Measurements from ENCODE around the gene KRTCAP3. TPM values are rescaled to one million over a fixed set of nuclear protein-coding genes. Genes with fewer than 3 reads are reported as not detected.
A peak's percentile ranks its signal among the peaks of the same experiment; 100 is the strongest.

The KRTCAP3 gene
- 62.9 and 91.7 TPM in 2 replicates for total RNA-seq (2021)
- percentile 72 among the genes with signal in this experiment for Bru-seq, nascent RNA
- percentile 74 among the genes with signal in this experiment for BruChase-seq, experiment 1, labeled RNA remaining after a 2-hour chase
- percentile 75 among the genes with signal in this experiment for BruChase-seq, experiment 2, labeled RNA remaining after a 6-hour chase
- long read RNA-seq, transcript KRTCAP3-201 (7 exons, 872 nt): major isoform, 29 of 117 reads
- long read RNA-seq, partial matches to known transcripts: 51 of 117 reads
- long read RNA-seq, other reads (novel, unspliced or antisense): 31 of 117 reads

GRCh38 chr2:27441958-27442919, at the start of gene KRTCAP3:
KRTCAP3 (plus strand) TSS chr2:27442381; CDS start chr2:27442413, 32 bp downstream.
- DNase-seq: peak; percentile 69 to 86
- POLR2A ChIA-PET (ENCODE audit: unreplicated experiment): interaction anchor here (0.6 kb wide), 1 partner anchor 33 kb away, joined by 3 read pairs; no protein-coding TSS in a partner anchor
- Histone ChIP-seq H3K4me2 (peak within 1 kb of the TSS; percentile 99), H3K9me2 (ENCODE audit: insufficient read depth) (no peaks in the 10 kb centered on the region), H3K9me3 (ENCODE audit: insufficient read depth, low read depth) (no peaks in the 10 kb centered on the region), H2AFZ (peak within 1 kb of the TSS; percentile 94), H3F3A (ENCODE audit: insufficient read depth, low read depth) (peaks cover 56% of the 10 kb centered on the region), H3K27ac (peak within 1 kb of the TSS; percentile 63), H3K36me3 (ENCODE audit: low read depth) (peaks cover 4% of the 10 kb centered on the region; the same call in 1 of the 2 replicates), H3K79me2 (ENCODE audit: low read depth) (peaks cover 5% of the 10 kb centered on the region; the same call in 1 of the 2 replicates), H3K4me1 (replicated peaks; ENCODE audit: insufficient read depth) (peaks cover 19% of the 10 kb centered on the region), H3K27me3 (ENCODE audit: insufficient read depth, low read depth) (no peaks in the 10 kb centered on the region), H4K20me1 (ENCODE audit: insufficient read depth) (no peaks in the 10 kb centered on the region; the same call in 1 of the 2 replicates), H3K4me3 (peak within 1 kb of the TSS; percentile 79)
- intact Hi-C loops (cut with micrococcal nuclease; ENCODE audit: unreplicated experiment): loop anchor here (1.0 to 10.0 kb wide), 4 partner anchors 34 to 213 kb away; partner anchors contain the start of gene IFT172
- no TSS peak for BruUV-seq (replicated peaks)
- CTCF ChIA-PET: interaction anchor here (0.7 to 1.1 kb wide), 2 partner anchors 187 to 964 kb away, joined by 3 to 4 read pairs; partner anchors contain the start of gene GPN1
- TF ChIP-seq EZH2 (IDR thresholded peaks at IDR 0.05; ENCODE audit: low read depth) (no peak), CTCF (conservative IDR thresholded peaks at IDR 0.05) (peak; percentile 68)

- Histone ChIP-seq H3F3A (ENCODE audit: insufficient read depth, low read depth) (peaks cover 29% of the 10 kb centered on the region), H3K4me2 (no peak overlapping the region), H2AFZ (no peak overlapping the region), H4K20me1 (ENCODE audit: insufficient read depth) (peaks cover 78% of the 10 kb centered on the region), H3K4me1 (replicated peaks; ENCODE audit: insufficient read depth) (no peaks in the 10 kb centered on the region), H3K27me3 (ENCODE audit: insufficient read depth, low read depth) (no peaks in the 10 kb centered on the region), H3K27ac (no peak overlapping the region), H3K79me2 (ENCODE audit: low read depth) (peaks cover 97% of the 10 kb centered on the region), H3K9me2 (ENCODE audit: insufficient read depth) (no peaks in the 10 kb centered on the region), H3K36me3 (ENCODE audit: low read depth) (peaks cover 5% of the 10 kb centered on the region; the same call in 1 of the 2 replicates), H3K4me3 (no peak overlapping the region), H3K9me3 (ENCODE audit: insufficient read depth, low read depth) (no peaks in the 10 kb centered on the region)
- ChIA-PET CTCF (no interaction called here), POLR2A (ENCODE audit: unreplicated experiment) (no interaction called here)
- no peak for DNase-seq
- intact Hi-C loops (cut with micrococcal nuclease; ENCODE audit: unreplicated experiment): no loop called here
- no TSS peak for BruUV-seq (replicated peaks)
- TF ChIP-seq CTCF (conservative IDR thresholded peaks at IDR 0.05) (no peak), EZH2 (IDR thresholded peaks at IDR 0.05; ENCODE audit: low read depth) (no peak)
Measured at GRCh38 chr2:27393225-27393624, 49.0 kb upstream of the KRTCAP3 start.

- peaks cover 10% of the 10 kb centered on the region; the same call in 1 of the 2 replicates for H3K36me3 ChIP-seq (ENCODE audit: low read depth)
- no peak overlapping the region for H3K4me3 ChIP-seq
- H3K9me2 ChIP-seq (ENCODE audit: insufficient read depth): no peaks in the 10 kb centered on the region
- TF ChIP-seq EZH2 (IDR thresholded peaks at IDR 0.05; ENCODE audit: low read depth): no peak
- no peak for TF ChIP-seq CTCF (conservative IDR thresholded peaks at IDR 0.05)
- no peak for DNase-seq
- no peaks in the 10 kb centered on the region for H3K9me3 ChIP-seq (ENCODE audit: insufficient read depth, low read depth)
- H3K4me1 ChIP-seq (replicated peaks; ENCODE audit: insufficient read depth): no peaks in the 10 kb centered on the region
- peaks cover 88% of the 10 kb centered on the region for H4K20me1 ChIP-seq (ENCODE audit: insufficient read depth)
- no peaks in the 10 kb centered on the region for H3K27me3 ChIP-seq (ENCODE audit: insufficient read depth, low read depth)
- BruUV-seq (replicated peaks): no TSS peak
- H3K4me2 ChIP-seq: no peak overlapping the region
- H3K79me2 ChIP-seq (ENCODE audit: low read depth): peaks cover 99% of the 10 kb centered on the region
- no peak overlapping the region for H3K27ac ChIP-seq
- intact Hi-C loops (cut with micrococcal nuclease; ENCODE audit: unreplicated experiment): no loop called here
- ChIA-PET CTCF (no interaction called here), POLR2A (ENCODE audit: unreplicated experiment) (no interaction called here)
- H2AFZ ChIP-seq: no peak overlapping the region
- H3F3A ChIP-seq (ENCODE audit: insufficient read depth, low read depth): peaks cover 31% of the 10 kb centered on the region
Measured at GRCh38 chr2:27398962-27399361, 43.2 kb upstream of the KRTCAP3 start.
